ENCODE measurements around the gene CCDC73. TPM values are rescaled to one million over a fixed set of nuclear protein-coding genes. Genes with fewer than 3 reads are reported as not detected.
"Not testable (repeated sequence)": the region's sequence is repeated elsewhere in the genome, so short reads cannot be mapped to it uniquely, and the experiment has no call there.

Gene CCDC73
- total RNA-seq, 1 experiment from 2014 or later: not detected

- DNase-seq (ENCODE audit: low read depth): peak; percentile 90
Observed at GRCh38 chr11:32706985-32707741, 87.3 kb downstream of the CCDC73 start.

DNA sequence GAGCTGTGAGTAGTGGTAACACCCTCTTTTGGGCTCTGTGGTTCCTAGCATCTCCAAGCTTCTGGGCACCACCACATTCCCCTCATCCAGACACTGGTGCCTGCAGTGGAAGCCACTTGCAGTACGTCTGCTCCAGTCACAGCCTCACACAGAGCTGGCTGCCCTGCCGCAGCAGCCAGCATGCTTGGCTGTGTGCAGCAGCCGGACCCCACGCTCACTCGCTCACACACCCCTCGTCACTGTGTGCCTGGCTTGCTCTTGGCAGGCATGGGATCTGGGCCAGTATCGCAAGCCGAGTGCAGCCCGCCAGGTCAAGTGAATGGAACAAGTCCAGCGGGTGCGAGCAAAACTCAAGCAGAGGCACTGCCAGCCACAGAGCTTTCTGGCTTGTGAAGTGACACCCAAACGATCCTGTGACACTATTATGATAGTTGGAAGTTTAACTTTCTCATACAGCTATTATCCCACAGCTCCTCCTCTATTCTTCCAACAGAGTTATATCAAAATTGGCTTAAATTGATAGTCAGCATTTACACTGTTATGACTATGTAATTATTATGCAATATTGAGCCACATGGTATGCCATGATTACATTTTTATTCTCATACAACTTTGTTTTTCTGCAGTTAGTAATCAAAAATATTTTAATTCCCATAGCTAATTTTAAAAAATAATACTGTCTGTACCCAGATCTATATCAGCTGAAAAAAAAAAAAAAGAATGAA is 89.0 kb downstream of the CCDC73 start:
- no peak for DNase-seq (ENCODE audit: low read depth)

DNA sequence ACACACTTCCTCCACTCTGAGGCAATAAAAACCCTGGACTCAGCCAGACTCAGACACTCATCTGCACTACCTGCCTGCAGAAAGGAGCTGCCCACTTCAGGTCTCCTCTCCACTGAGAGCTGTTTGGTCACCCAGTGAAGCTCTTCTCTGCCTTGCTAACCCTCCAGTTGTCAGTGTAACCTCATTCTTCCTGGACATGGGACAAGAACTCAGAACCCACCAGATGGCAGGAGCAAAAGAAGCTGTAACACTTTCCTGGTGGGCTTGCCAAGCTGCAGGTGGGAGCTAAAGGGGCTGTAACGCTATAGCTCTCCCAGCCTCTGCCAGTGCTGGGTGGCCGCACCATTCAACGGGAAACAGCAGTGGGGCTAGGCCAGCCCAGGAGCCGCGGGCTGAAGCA is 89.7 kb downstream of the CCDC73 start:
- DNase-seq (ENCODE audit: low read depth): no peak

- no peak for DNase-seq (ENCODE audit: low read depth)
Observed at GRCh38 chr11:32704261-32704660, 90.2 kb downstream of the CCDC73 start.

GRCh38 chr11:32701616-32702015 is 92.8 kb downstream of the CCDC73 start:
- no peak for DNase-seq (ENCODE audit: low read depth)

DNA sequence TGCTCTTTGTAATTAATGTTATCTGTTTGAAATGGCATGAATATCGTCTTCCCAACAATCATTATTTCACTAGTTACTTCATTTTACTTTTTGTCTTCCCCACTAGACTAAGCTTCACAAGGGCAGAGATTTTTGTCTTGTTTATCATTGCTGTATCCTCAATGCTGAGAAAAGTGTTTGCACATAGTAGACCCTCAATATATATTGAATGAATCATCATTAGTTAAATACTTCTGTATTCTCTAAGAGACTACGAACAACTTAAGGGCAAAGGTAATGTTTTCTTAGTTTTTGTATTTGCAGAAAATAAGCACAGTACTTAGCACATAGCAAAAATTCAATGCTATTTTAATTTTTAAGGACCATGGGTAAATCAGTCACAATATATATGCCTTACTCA is 95.9 kb downstream of the CCDC73 start:
- DNase-seq (ENCODE audit: low read depth): no peak

- DNase-seq (ENCODE audit: low read depth): no peak
Observed at GRCh38 chr11:32671051-32671450, 123.4 kb downstream of the CCDC73 start.

DNA sequence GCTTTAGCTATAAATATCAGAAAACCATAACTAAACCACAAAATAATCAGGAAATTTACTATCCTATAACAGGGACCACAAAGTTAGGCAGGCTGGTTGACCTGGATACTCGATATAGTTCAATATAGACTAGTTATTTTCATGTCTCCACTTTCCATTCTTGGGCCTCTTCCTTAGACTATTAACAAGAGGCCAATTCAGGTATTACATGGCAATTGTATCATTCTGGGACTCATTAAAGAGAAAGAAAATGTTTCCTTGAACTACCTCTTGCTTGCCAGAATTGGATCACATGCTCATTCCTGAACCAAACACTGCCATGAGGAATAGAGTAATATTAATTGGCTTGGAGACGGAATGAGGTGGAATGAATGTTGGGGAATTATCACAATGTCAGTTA is 134.8 kb downstream of the CCDC73 start:
- peak; percentile 26 for DNase-seq (ENCODE audit: low read depth)

DNA sequence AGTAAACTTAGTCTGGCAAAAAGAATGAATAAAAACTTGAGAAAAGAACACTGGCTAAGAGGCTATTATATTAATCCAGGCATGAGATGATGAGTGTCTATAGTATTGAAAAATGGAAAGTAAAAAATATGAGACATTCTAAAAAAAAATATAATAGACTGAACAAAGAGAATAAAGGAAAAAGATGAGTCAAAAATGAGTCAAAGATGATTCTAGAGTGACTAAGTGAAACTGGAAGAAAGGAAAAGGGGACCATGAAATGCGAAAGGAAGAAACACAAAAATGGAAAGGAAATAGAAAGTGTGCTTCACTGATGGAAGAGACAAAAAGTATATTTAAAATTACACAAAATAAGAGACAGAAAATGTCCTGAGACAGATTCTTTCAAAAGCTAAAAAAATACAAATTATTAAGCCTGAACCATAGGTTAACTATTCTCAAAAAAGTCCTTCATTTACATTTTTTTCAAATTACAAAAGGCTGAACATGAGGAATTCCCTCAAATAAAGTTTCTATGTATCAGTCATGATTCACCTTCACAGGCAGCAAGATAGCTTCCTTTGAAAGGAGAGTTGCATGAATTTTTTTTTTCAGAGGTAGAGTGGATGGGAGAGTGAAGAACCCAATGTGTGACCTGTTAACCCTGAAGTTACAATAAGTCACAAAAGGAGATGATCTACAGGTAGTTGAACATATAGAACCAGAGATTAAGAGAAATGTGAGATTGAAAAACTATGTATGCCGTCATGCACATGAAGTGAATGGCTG is 135.6 kb downstream of the CCDC73 start:
- peak; percentile 82 for DNase-seq (ENCODE audit: low read depth)

- DNase-seq (ENCODE audit: low read depth): peak; percentile 55
Observed at GRCh38 chr11:32643526-32643925, 150.9 kb downstream of the CCDC73 start.

DNA sequence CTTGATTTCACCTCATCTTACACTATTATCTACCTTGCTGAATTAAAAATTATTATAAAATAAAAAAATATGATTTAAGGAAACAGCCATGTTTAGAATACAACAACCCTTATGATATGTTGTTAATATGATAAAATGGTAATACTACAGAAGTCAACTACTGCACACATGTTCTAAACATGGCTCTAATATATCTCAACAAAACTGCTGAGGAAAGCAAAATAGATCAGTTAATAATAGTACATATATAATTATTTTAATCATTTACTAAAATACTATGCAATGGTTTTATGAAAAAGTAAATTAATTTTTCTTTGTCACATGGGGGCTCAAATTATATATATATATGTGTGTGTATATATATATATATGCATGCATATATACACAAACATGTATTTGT is 153.1 kb downstream of the CCDC73 start:
- DNase-seq (ENCODE audit: low read depth): no peak

DNA sequence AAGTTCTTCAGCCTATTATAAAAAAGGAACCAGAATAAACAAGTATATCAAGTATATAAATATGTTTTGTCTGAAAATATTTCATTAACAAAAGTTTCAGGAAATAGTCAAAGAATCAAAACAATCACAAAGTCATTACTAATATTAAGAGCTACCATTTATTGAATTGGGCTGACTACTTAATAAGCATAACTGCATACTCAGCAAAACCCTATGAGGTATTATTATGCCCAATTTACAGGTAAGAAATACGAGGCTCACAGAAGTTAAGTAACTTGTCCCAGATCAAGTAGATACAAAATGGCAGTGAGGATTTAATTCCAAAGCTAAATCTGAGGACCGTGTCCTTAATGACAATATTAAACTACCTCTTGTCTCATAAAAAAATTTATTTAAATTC is 158.6 kb downstream of the CCDC73 start:
- DNase-seq (ENCODE audit: low read depth): no peak

GRCh38 chr11:32630844-32631243 is 163.6 kb downstream of the CCDC73 start:
- no peak for DNase-seq (ENCODE audit: low read depth)

DNA sequence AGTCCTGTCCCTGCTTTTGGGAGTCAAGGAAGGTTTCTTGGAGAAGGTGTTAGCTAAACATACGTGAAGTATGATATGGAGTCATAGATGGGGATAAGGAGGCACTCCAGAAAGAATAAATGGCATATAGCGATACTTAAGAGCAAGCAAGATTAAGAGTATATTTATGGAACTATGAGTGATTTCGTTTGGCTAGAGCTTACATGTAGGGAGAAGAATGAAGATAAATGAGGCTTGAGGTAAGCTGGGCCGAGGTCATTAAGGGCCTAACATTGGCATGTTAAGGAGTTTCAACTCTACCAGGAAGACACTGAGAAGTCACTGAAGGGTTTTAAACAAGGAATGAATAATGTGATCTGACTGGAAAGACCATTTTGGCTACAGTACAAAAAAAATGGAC is 177.6 kb downstream of the CCDC73 start:
- no peak for DNase-seq (ENCODE audit: low read depth)

- DNase-seq (ENCODE audit: low read depth): no peak
Observed at GRCh38 chr11:32615422-32615821, 179.0 kb downstream of the CCDC73 start.

- DNase-seq (ENCODE audit: low read depth): no peak
Observed at GRCh38 chr11:32613500-32614151, 180.8 kb downstream of the CCDC73 start.

DNA sequence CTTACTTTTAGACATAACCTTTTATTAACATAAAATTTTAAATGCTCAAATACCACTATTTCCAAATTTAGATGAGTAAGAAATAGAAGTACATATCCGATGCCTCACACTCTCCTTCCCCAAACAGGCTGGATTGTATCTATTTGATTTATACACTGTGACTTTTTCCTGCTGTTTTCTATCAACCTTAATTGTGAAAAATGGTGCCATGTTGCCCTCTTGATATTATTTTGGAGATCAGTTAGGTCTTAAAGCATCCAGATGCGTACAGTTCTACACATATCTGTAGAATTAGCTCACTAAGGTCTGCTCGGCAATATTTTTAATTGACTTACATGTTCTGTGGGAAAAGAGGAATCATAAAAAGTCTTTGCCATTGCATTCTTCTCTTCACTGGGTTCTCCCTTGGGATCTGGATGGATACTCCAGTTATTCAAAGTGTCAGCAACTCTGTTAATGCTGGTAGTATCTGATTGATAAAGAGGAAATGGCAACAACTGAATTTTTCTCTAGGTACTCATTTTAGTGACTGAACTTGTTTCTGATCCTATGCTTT is 183.6 kb downstream of the CCDC73 start:
- DNase-seq (ENCODE audit: low read depth): no peak

GRCh38 chr11:32608826-32609225 is 185.6 kb downstream of the CCDC73 start:
- DNase-seq (ENCODE audit: low read depth): not testable (repeated sequence)

DNA sequence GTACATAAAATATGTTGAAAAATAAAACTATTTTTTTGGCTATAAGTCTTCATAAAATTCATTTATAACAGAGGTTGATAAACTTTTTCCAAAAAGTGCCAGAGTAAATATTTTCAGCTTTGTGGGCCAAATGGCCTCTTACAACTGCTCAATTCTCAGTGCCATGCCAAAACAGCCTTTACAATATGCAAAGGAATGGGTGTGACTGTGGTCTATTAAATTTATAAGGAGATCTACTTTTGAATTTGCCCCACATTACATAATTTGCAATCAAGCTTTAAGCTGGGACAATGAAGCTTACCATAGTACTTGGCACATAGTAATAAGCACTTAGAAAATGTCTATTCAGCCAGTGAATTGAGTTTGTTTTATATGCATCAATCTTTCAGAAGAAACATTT is 188.2 kb downstream of the CCDC73 start:
- DNase-seq (ENCODE audit: low read depth): no peak

DNA sequence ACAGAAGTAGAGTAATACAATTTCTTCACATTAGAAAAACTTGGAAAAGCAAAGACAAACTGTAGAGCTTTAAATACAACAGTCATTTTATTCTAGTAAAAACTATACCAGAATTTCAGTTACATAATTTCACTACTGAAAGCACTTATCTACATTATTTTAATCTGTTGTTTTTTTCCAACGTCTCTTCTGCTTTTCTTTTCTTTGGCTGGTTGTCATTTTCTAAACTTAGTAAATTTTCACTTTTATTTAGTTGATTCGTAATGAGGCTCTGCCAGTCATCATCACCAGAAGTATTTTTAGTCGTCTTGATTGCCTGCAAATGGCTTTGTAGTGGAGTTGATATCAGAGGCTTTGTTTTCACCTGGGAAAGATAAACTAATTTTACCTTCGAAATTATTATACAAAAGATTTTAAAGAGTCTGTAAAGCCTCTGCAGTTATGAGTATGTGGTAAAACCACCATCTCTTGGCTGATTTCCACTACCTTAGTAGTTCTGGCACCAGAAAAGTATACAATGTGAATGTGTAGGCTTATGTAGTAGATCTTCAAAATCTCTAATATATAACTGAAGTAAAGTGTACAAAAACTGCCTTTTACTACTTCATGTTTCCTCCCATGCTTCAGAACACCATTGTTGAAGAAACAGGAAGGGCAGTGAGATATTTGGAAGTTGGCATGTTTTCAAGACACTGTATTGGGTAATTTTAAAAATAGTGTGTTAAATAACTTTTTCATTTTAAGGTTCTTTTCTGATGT is 191.6 kb downstream of the CCDC73 start:
- DNase-seq (ENCODE audit: low read depth): no peak

GRCh38 chr11:32597921-32598320 is 196.5 kb downstream of the CCDC73 start:
- DNase-seq (ENCODE audit: low read depth): no peak

Data from HT1080 (cell line).